ENCODE results near the gene GLIS1.

GLIS1 gene

GRCh38 chr1:53639996-53640700, 98.8 kb downstream of the GLIS1 start:
- H4K20me1 ChIP-seq (ENCODE audit: control insufficient read depth, insufficient read depth, low read depth, low read length), result no peaks in the 10 kb centered on the region
- no peaks in the 10 kb centered on the region for H3K79me2 ChIP-seq (ENCODE audit: control insufficient read depth, low read length)
- no peaks in the 10 kb centered on the region for H3K36me3 ChIP-seq (ENCODE audit: control insufficient read depth, low read length)
- H3K4me2 ChIP-seq (ENCODE audit: low read length), result no peak overlapping the region
- no peaks in the 10 kb centered on the region for H3K9me2 ChIP-seq (replicated peaks; ENCODE audit: control insufficient read depth, low read length)
- H3F3A ChIP-seq (ENCODE audit: control insufficient read depth, insufficient read depth), result no peaks in the 10 kb centered on the region
- no peaks in the 10 kb centered on the region for H3K4me1 ChIP-seq (ENCODE audit: control insufficient read depth, low read length)
- no peaks in the 10 kb centered on the region for H3K9me3 ChIP-seq (ENCODE audit: control insufficient read depth, insufficient read depth, low read length)
- H3K27me3 ChIP-seq (ENCODE audit: control insufficient read depth, low read length), result no peaks in the 10 kb centered on the region; the same call in 1 of the 2 replicates
- H3K4me3 ChIP-seq (ENCODE audit: low read length), result no peak overlapping the region
- TF ChIP-seq EZH2phosphoT487 (IDR thresholded peaks at IDR 0.05; ENCODE audit: borderline replicate concordance, low read length), result no peak
- TF ChIP-seq, protein P1, sequence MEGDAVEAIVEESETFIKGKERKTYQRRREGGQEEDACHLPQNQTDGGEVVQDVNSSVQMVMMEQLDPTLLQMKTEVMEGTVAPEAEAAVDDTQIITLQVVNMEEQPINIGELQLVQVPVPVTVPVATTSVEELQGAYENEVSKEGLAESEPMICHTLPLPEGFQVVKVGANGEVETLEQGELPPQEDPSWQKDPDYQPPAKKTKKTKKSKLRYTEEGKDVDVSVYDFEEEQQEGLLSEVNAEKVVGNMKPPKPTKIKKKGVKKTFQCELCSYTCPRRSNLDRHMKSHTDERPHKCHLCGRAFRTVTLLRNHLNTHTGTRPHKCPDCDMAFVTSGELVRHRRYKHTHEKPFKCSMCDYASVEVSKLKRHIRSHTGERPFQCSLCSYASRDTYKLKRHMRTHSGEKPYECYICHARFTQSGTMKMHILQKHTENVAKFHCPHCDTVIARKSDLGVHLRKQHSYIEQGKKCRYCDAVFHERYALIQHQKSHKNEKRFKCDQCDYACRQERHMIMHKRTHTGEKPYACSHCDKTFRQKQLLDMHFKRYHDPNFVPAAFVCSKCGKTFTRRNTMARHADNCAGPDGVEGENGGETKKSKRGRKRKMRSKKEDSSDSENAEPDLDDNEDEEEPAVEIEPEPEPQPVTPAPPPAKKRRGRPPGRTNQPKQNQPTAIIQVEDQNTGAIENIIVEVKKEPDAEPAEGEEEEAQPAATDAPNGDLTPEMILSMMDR (IDR thresholded peaks at IDR 0.05; ENCODE audit: low read depth, low read length, poor library complexity, severe bottlenecking), result no peak
- H3K27ac ChIP-seq (ENCODE audit: low read depth, low read length), result no peak overlapping the region

- H3K79me2 ChIP-seq (ENCODE audit: control insufficient read depth, low read length), result no peaks in the 10 kb centered on the region
- no peaks in the 10 kb centered on the region; the same call in 1 of the 2 replicates for H3K27me3 ChIP-seq (ENCODE audit: control insufficient read depth, low read length)
- no peak overlapping the region for H3K4me2 ChIP-seq (ENCODE audit: low read length)
- H3K9me3 ChIP-seq (ENCODE audit: control insufficient read depth, insufficient read depth, low read length), result no peaks in the 10 kb centered on the region
- H3K27ac ChIP-seq (ENCODE audit: low read depth, low read length), result no peak overlapping the region
- no peaks in the 10 kb centered on the region for H3K4me1 ChIP-seq (ENCODE audit: control insufficient read depth, low read length)
- no peak overlapping the region for H3K4me3 ChIP-seq (ENCODE audit: low read length)
- H3K36me3 ChIP-seq (ENCODE audit: control insufficient read depth, low read length), result no peaks in the 10 kb centered on the region
- H3F3A ChIP-seq (ENCODE audit: control insufficient read depth, insufficient read depth), result no peaks in the 10 kb centered on the region
- H4K20me1 ChIP-seq (ENCODE audit: control insufficient read depth, insufficient read depth, low read depth, low read length), result no peaks in the 10 kb centered on the region
- no peaks in the 10 kb centered on the region for H3K9me2 ChIP-seq (replicated peaks; ENCODE audit: control insufficient read depth, low read length)
- TF ChIP-seq, protein P1 (IDR thresholded peaks at IDR 0.05; ENCODE audit: low read depth, low read length, poor library complexity, severe bottlenecking), result no peak
- TF ChIP-seq EZH2phosphoT487 (IDR thresholded peaks at IDR 0.05; ENCODE audit: borderline replicate concordance, low read length), result no peak
These were observed 99.7 kb downstream of the GLIS1 start for GRCh38 chr1:53639251-53639763.

- Histone ChIP-seq H3K9me3 (ENCODE audit: control insufficient read depth, insufficient read depth, low read length) (no peaks in the 10 kb centered on the region), H3K27me3 (ENCODE audit: control insufficient read depth, low read length) (no peaks in the 10 kb centered on the region; the same call in 1 of the 2 replicates), H3F3A (ENCODE audit: control insufficient read depth, insufficient read depth) (no peaks in the 10 kb centered on the region), H3K4me3 (ENCODE audit: low read length) (no peak overlapping the region), H3K9me2 (replicated peaks; ENCODE audit: control insufficient read depth, low read length) (no peaks in the 10 kb centered on the region), H4K20me1 (ENCODE audit: control insufficient read depth, insufficient read depth, low read depth, low read length) (no peaks in the 10 kb centered on the region), H3K4me2 (ENCODE audit: low read length) (no peak overlapping the region), H3K36me3 (ENCODE audit: control insufficient read depth, low read length) (no peaks in the 10 kb centered on the region), H3K79me2 (ENCODE audit: control insufficient read depth, low read length) (no peaks in the 10 kb centered on the region), H3K4me1 (ENCODE audit: control insufficient read depth, low read length) (no peaks in the 10 kb centered on the region), H3K27ac (ENCODE audit: low read depth, low read length) (no peak overlapping the region)
- no peak for TF ChIP-seq EZH2phosphoT487 (IDR thresholded peaks at IDR 0.05; ENCODE audit: borderline replicate concordance, low read length)
- TF ChIP-seq, protein P1 (IDR thresholded peaks at IDR 0.05; ENCODE audit: low read depth, low read length, poor library complexity, severe bottlenecking), result no peak
These were observed 100.5 kb downstream of the GLIS1 start for GRCh38 chr1:53638360-53639035.

Measured in DOHH2 (cell line).